GM10248 (cell line): ENCODE results near the gene LYPD6.

Experiments used
- CTCF ChIA-PET: fragments of 300-600 bp; sonication (Branson Sonifier 250); formaldehyde crosslinking; extraction: SDS; loops from one replicate; lab custom pipeline; 2021; ENCODE audit warnings: antibody characterized with exemption; lab: Yijun Ruan, JAX
- POLR2A ChIA-PET: fragments of 350-650 bp; sonication (Branson Sonifier 250); formaldehyde crosslinking; extraction: SDS; loops from one replicate; lab custom pipeline; 2020; ENCODE audit warnings: antibody characterized with exemption; lab: Yijun Ruan, JAX
- DNase-seq: peaks from one replicate; pipeline ENCODE4 v3.0.0; 2012; ENCODE audit errors: extremely low spot score
- CTCF ChIP-seq: IDR thresholded peaks from 2 replicates; pipeline ENCODE4 v1.5.1; 2012; ENCODE audit warnings: mild to moderate bottlenecking, low read depth; ENCODE audit errors: extremely low read depth, missing control alignments, control extremely low read depth

LYPD6 gene

GRCh38 chr2:149370061-149370775, 39.8 kb downstream of the LYPD6 start:
- DNase-seq: no peak
- ChIA-PET CTCF (interaction anchor here (1.3 kb wide), 1 partner anchor 353 kb away, joined by 3 read pairs; no protein-coding TSS in a partner anchor), POLR2A (no interaction called here)
- TF ChIP-seq CTCF: no peak

DNA sequence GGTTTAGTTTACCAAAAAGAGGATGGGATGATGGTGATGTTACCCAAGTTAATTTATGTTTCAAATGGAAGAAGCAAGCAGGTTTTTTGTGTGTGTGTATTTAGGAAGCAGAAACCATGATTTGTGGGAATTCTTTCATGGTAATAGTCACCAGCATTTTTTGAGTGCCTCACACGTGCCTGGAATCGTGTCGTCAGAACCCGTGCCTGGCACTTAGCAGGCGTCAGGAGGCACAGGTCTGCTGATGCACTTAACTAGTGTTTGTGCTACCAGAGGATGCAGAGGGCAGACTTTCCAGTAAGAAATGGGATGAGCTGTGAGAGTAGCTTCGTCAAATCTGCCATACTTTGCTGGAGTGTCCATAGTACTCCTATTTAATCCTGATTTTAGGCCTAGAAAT, 41.1 kb downstream of the LYPD6 start:
- ChIA-PET CTCF (no interaction called here), POLR2A (no interaction called here)
- TF ChIP-seq CTCF: no peak
- DNase-seq: no peak

GRCh38 chr2:149375801-149376361, 45.5 kb downstream of the LYPD6 start:
- ChIA-PET CTCF (interaction anchor here (1.5 kb wide), 1 partner anchor 60 kb away, joined by 3 read pairs; no protein-coding TSS in a partner anchor), POLR2A (no interaction called here)
- no peak for DNase-seq
- no peak for TF ChIP-seq CTCF

GRCh38 chr2:149380205-149380604, 49.8 kb downstream of the LYPD6 start:
- POLR2A ChIA-PET: no interaction called here
- CTCF ChIA-PET: no interaction called here
- DNase-seq: no peak
- no peak for TF ChIP-seq CTCF

GRCh38 chr2:149383340-149383739, 53.0 kb downstream of the LYPD6 start:
- no peak for TF ChIP-seq CTCF
- CTCF ChIA-PET: no interaction called here
- no peak for DNase-seq
- POLR2A ChIA-PET: no interaction called here

GRCh38 chr2:149385350-149385749, 55.0 kb downstream of the LYPD6 start:
- ChIA-PET POLR2A (no interaction called here), CTCF (no interaction called here)
- no peak for TF ChIP-seq CTCF
- DNase-seq: no peak
